Activated naive CD4-positive, alpha-beta T cell treated with anti-CD3 and anti-CD28 coated beads, Interleukin-2, amount 50 U/mL, for 24 hours (primary cell): ENCODE measurements around the gene PIP5K1A.
"Not testable (repeated sequence)": the region's sequence is repeated elsewhere in the genome, so short reads cannot be mapped to it uniquely, and the experiment has no call there.

Experiments used
- H3K27ac Mint-ChIP-seq: one replicate; pipeline ENCODE4 v1.8.0; 2021; ENCODE audit warnings: mild to moderate bottlenecking, mixed read lengths
- H3K27me3 Mint-ChIP-seq: one replicate; pipeline ENCODE4 v1.8.0; 2021; ENCODE audit warnings: mixed read lengths
- H3K36me3 Mint-ChIP-seq: one replicate; pipeline ENCODE4 v1.8.0; 2021; ENCODE audit warnings: mixed read lengths
- H3K4me1 Mint-ChIP-seq: one replicate; pipeline ENCODE4 v1.8.0; 2021; ENCODE audit warnings: mixed read lengths
- H3K4me3 Mint-ChIP-seq: one replicate; pipeline ENCODE4 v1.8.0; 2021; ENCODE audit warnings: mild to moderate bottlenecking, mixed read lengths
- H3K9me3 Mint-ChIP-seq: one replicate; pipeline ENCODE4 v1.8.0; 2021; ENCODE audit warnings: mixed read lengths

PIP5K1A gene

GRCh38 chr1:151175863-151176262, 22.5 kb upstream of the PIP5K1A start, which contains the start of gene TMOD4:
TMOD4 (minus strand) TSS chr1:151175981; CDS start chr1:151174875, 1,106 bp downstream.
- Mint-ChIP-seq H3K27ac (peak within 1 kb of the TSS; percentile 18), H3K36me3 (peaks cover 9% of the 10 kb centered on the region), H3K4me3 (no peak within 1 kb of the TSS)

GRCh38 chr1:151176514-151177045, 21.8 kb upstream of the PIP5K1A start:
- Mint-ChIP-seq H3K36me3 (peaks cover 14% of the 10 kb centered on the region), H3K9me3 (no peaks in the 10 kb centered on the region), H3K27ac (no peak overlapping the region), H3K4me3 (no peak overlapping the region), H3K27me3 (no peaks in the 10 kb centered on the region), H3K4me1 (peaks cover 4% of the 10 kb centered on the region)

More at GRCh38 chr1:151175863-151176262, 22.5 kb upstream of the PIP5K1A start, which contains the start of gene TMOD4:
- Mint-ChIP-seq H3K4me1 (peaks cover 4% of the 10 kb centered on the region), H3K9me3 (no peaks in the 10 kb centered on the region), H3K27me3 (no peaks in the 10 kb centered on the region)

DNA sequence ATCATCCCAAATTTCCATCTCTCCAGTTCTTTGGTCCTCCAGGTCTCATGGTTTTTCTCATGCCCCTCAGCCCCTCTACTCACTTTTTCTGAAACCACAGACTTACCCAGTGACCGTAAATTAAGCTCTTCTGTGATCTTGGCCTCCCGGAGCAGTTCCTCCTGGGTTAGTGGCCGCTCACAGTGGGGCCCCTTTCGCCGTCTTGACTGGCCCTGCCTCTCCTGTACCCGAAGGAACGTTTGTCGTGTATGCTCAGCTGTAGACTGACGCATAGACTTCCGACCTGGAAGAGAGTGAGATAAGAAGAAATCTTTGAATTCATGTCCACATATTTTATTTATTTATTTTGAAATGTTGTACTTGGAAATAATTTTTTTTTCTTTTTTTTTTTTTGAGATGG, 14.1 kb upstream of the PIP5K1A start:
- Mint-ChIP-seq H3K27ac (peak overlapping the region; percentile 12), H3K4me3 (no peak overlapping the region), H3K4me1 (peaks cover 26% of the 10 kb centered on the region), H3K27me3 (no peaks in the 10 kb centered on the region), H3K36me3 (peaks cover 23% of the 10 kb centered on the region), H3K9me3 (no peaks in the 10 kb centered on the region)

GRCh38 chr1:151187205-151187604, 11.1 kb upstream of the PIP5K1A start:
- H3K9me3 Mint-ChIP-seq = no peaks in the 10 kb centered on the region
- H3K4me3 Mint-ChIP-seq = no peak overlapping the region
- H3K27ac Mint-ChIP-seq = peak overlapping the region; percentile 46
- H3K36me3 Mint-ChIP-seq = peaks cover 15% of the 10 kb centered on the region
- no peaks in the 10 kb centered on the region for H3K27me3 Mint-ChIP-seq
- peaks cover 42% of the 10 kb centered on the region for H3K4me1 Mint-ChIP-seq

- H3K4me1 Mint-ChIP-seq = peaks cover 42% of the 10 kb centered on the region
- H3K27me3 Mint-ChIP-seq, H3K36me3 Mint-ChIP-seq, H3K9me3 Mint-ChIP-seq: not testable (repeated sequence)
- peak overlapping the region; percentile 30 for H3K27ac Mint-ChIP-seq
- H3K4me3 Mint-ChIP-seq = peak overlapping the region; percentile 100
These were observed 9.7 kb upstream of the PIP5K1A start for GRCh38 chr1:151188667-151189066.

GRCh38 chr1:151189637-151190445, 8.5 kb upstream of the PIP5K1A start, which contains the start of gene VPS72:
VPS72 (minus strand) TSS chr1:151190197; CDS start chr1:151190121, 76 bp downstream.
- H3K4me1 Mint-ChIP-seq = peaks cover 42% of the 10 kb centered on the region
- peak within 1 kb of the TSS; percentile 100 for H3K27ac Mint-ChIP-seq
- H3K4me3 Mint-ChIP-seq = peak within 1 kb of the TSS; percentile 100
- no peaks in the 10 kb centered on the region for H3K27me3 Mint-ChIP-seq
- peaks cover 4% of the 10 kb centered on the region for H3K36me3 Mint-ChIP-seq
- no peaks in the 10 kb centered on the region for H3K9me3 Mint-ChIP-seq

DNA sequence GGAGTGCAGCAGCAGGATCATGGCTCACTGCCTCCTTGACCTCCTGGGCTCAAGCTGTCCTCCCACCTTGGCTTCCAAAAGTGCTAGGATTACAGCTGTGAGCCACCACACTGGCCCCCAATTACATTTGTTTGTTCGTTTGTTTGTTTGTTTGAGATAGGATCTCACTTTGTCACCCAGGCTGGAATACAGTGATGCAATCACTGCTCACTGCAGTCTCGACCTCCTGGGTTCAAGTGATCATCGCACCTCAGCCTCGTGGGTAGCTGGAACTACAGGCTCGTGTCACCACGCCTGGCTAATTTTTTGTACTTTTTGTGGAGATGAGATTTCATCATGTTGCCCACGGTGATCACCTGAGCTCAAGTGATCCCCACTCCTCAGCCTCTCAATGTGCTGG, 6.3 kb upstream of the PIP5K1A start:
- H3K4me1 Mint-ChIP-seq = peaks cover 38% of the 10 kb centered on the region
- H3K36me3 Mint-ChIP-seq = peaks cover 2% of the 10 kb centered on the region
- H3K27me3 Mint-ChIP-seq = no peaks in the 10 kb centered on the region
- peak overlapping the region; percentile 8 for H3K27ac Mint-ChIP-seq
- peak overlapping the region; percentile 54 for H3K4me3 Mint-ChIP-seq
- no peaks in the 10 kb centered on the region for H3K9me3 Mint-ChIP-seq

DNA sequence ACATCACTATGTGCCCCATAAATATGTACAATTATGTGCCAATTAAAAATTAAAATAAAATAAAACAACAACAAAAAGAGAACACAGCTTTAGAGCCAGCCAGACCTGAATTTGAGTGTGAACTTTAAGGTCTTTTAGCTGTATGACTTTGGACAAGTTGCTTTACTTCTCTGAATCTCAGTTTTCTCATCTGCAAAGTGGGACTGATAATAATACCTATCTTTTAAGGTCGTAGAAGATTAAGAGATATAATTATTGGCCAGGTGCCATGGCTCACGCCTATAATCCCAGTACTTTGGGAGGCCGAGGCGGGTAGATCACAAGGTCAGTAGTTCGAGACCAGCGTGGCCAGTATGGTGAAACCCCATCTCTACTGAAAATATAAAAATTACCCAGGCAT, 5.0 kb upstream of the PIP5K1A start:
- peaks cover 3% of the 10 kb centered on the region for H3K36me3 Mint-ChIP-seq
- H3K4me3 Mint-ChIP-seq = no peak overlapping the region
- peaks cover 39% of the 10 kb centered on the region for H3K4me1 Mint-ChIP-seq
- no peaks in the 10 kb centered on the region for H3K27me3 Mint-ChIP-seq
- H3K9me3 Mint-ChIP-seq = no peaks in the 10 kb centered on the region
- H3K27ac Mint-ChIP-seq = no peak overlapping the region

DNA sequence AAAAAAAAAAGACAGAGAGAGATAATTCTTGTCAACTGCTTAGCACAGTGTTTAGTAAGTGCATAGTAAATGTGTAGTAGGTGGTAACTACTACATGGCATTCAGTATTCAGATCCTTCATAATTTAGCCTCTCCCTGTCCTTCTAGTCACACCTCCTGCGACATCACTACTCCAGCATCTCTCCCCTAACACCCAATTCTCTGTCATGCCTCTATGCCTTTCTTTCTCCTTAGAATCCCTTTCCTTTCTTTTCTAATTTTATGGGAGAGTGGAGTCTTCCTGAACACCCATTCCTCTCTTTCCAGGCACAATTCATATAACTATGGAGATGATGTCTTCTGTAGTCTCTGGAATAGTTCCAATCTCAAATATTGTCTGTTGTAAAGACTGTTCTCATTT, 4.5 kb upstream of the PIP5K1A start:
- H3K4me1 Mint-ChIP-seq = peaks cover 35% of the 10 kb centered on the region
- H3K27ac Mint-ChIP-seq = no peak overlapping the region
- peaks cover 6% of the 10 kb centered on the region for H3K36me3 Mint-ChIP-seq
- H3K4me3 Mint-ChIP-seq = no peak overlapping the region
- no peaks in the 10 kb centered on the region for H3K27me3 Mint-ChIP-seq
- no peaks in the 10 kb centered on the region for H3K9me3 Mint-ChIP-seq

- not testable (repeated sequence) for H3K27ac Mint-ChIP-seq, H3K4me3 Mint-ChIP-seq, H3K9me3 Mint-ChIP-seq
These were observed 3.3 kb upstream of the PIP5K1A start for GRCh38 chr1:151194894-151195594.

GRCh38 chr1:151196292-151196800, 2.0 kb upstream of the PIP5K1A start:
- Mint-ChIP-seq H3K4me1 (peaks cover 37% of the 10 kb centered on the region), H3K36me3 (peaks cover 9% of the 10 kb centered on the region), H3K4me3 (peak overlapping the region; percentile 65), H3K27me3 (no peaks in the 10 kb centered on the region), H3K27ac (peak overlapping the region; percentile 82), H3K9me3 (no peaks in the 10 kb centered on the region)

More at GRCh38 chr1:151194894-151195594, 3.3 kb upstream of the PIP5K1A start:
- not testable (repeated sequence) for H3K36me3 Mint-ChIP-seq, H3K27me3 Mint-ChIP-seq
- peaks cover 38% of the 10 kb centered on the region for H3K4me1 Mint-ChIP-seq

GRCh38 chr1:151197863-151198253, 494 bp upstream of the PIP5K1A start:
- no peaks in the 10 kb centered on the region for H3K27me3 Mint-ChIP-seq
- H3K36me3 Mint-ChIP-seq = peaks cover 9% of the 10 kb centered on the region
- peak overlapping the region; percentile 99 for H3K27ac Mint-ChIP-seq
- H3K9me3 Mint-ChIP-seq = no peaks in the 10 kb centered on the region
- H3K4me3 Mint-ChIP-seq = peak overlapping the region; percentile 100
- peaks cover 45% of the 10 kb centered on the region for H3K4me1 Mint-ChIP-seq

DNA sequence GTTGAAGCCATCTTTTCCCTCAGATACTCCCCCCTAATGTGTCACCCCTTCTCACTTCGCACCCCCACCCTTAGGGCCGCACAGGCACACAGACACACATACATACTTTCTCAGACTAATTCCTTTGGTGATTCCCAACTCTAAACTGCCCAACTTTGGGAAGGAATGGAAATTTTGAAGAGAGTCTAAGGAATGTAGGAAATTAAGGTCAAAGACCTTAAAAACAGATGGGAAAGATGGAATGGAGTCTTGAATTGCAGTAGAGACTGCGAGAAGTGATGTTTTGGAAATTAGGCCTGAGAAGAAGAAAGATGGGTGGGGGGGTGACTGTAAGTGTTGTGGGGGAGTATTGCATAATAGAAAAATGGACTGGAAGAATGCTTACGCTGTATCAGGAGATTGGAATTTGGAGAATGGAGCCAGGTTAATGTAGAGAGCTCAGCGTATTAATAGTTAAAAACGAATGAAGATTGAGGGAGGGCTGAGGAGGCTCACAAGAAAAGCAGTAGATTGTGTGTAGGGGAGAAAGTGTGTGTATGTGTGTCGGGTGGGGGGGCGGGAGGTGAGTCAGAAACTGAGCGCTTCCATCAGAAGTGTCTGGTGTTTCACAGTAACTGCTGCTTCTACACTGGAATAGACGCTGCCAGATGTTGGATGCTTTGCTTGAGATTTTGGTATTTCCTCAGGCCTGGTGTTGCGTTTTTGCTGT, 1.7 kb downstream of the PIP5K1A start:
- Mint-ChIP-seq H3K27me3 (no peaks in the 10 kb centered on the region), H3K4me3 (peak overlapping the region; percentile 100), H3K27ac (peak overlapping the region; percentile 99), H3K9me3 (no peaks in the 10 kb centered on the region), H3K4me1 (peaks cover 53% of the 10 kb centered on the region), H3K36me3 (peaks cover 11% of the 10 kb centered on the region)

DNA sequence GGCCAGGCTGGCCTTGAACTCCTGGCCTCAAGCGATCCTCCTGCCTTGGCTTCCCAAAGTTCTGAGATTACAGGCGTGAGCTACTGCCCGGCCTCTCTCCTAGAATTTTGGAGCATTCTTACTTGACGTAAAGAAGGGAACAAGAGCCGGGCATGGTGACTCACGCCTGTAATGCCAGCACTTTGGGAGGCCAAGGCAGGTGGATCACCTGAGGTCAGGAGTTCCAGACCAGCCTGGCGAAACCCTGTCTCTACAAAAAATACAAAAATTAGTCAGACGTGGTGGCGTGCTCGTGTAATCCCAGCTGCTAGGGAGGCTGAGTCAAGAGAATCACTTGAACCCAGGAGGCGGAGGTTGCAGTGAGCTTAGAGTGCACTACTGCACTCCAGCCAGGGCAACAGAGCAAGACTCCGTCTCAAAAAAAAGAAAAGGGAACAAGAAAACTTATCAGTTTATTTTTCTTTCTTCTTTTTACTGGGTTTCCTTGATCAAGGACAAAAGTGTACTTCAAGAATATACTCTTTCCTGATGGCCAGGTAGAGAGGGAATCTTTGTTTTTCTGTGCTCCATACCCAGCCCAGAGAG, 7.1 kb downstream of the PIP5K1A start:
- not testable (repeated sequence) for H3K27ac Mint-ChIP-seq, H3K27me3 Mint-ChIP-seq, H3K4me3 Mint-ChIP-seq, H3K9me3 Mint-ChIP-seq, H3K36me3 Mint-ChIP-seq
- H3K4me1 Mint-ChIP-seq = peaks cover 30% of the 10 kb centered on the region

DNA sequence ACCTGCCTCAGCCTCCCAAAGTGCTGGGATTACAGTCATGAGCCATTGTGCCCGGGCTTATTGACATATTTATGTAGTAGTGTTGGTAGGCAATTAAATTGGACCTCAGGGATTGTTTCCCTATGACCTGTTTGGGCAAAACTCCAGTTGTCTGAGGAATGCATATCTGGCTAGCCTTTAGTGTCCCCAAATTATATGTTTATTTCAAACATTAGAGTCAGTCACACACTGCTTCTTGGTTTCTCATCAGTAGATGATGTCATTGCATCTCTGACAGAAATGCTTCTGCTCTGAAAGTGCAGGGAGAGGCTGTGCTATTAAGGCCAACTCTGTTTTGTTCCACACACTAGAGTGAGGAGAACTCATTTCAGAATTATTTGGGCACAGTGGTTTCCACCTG, 12.5 kb downstream of the PIP5K1A start:
- H3K27me3 Mint-ChIP-seq = no peaks in the 10 kb centered on the region
- H3K9me3 Mint-ChIP-seq = no peaks in the 10 kb centered on the region
- peaks cover 10% of the 10 kb centered on the region for H3K36me3 Mint-ChIP-seq
- peaks cover 38% of the 10 kb centered on the region for H3K4me1 Mint-ChIP-seq
- no peak overlapping the region for H3K27ac Mint-ChIP-seq
- peak overlapping the region; percentile 11 for H3K4me3 Mint-ChIP-seq
